GM20000 (cell line): Measurements from ENCODE around the gene JAZF1.

Experiments
- DNase-seq: peaks from one replicate; pipeline ENCODE4 v3.0.0; 2012; ENCODE audit warnings: low spot score
- TF ChIP-seq, protein P1 (sequence below): IDR thresholded peaks from 2 replicates; pipeline ENCODE4 v1.5.1; 2012; ENCODE audit warnings: mild to moderate bottlenecking, control low read depth; ENCODE audit errors: extremely low read depth, missing control alignments

Gene JAZF1

DNA sequence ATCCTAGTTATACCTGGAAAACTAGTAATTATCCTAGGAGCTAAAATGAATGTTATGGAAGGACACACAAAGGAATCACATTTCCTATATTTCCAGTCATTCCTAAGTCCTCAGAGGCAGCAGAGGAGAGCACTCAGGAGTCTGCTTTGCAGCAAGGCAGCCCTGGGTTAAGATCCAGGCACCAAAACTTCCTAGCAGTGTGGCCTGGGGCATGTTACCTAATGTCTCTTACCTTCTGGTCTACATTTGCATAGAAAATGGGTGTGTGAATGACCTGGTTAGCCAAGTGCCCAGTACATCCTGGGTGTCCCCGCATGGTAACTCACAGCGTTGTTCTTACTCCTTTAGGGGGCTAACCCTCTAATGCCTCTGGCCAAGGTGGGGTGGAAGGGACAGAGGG, 304.8 kb downstream of the JAZF1 start:
- TF ChIP-seq, protein P1, sequence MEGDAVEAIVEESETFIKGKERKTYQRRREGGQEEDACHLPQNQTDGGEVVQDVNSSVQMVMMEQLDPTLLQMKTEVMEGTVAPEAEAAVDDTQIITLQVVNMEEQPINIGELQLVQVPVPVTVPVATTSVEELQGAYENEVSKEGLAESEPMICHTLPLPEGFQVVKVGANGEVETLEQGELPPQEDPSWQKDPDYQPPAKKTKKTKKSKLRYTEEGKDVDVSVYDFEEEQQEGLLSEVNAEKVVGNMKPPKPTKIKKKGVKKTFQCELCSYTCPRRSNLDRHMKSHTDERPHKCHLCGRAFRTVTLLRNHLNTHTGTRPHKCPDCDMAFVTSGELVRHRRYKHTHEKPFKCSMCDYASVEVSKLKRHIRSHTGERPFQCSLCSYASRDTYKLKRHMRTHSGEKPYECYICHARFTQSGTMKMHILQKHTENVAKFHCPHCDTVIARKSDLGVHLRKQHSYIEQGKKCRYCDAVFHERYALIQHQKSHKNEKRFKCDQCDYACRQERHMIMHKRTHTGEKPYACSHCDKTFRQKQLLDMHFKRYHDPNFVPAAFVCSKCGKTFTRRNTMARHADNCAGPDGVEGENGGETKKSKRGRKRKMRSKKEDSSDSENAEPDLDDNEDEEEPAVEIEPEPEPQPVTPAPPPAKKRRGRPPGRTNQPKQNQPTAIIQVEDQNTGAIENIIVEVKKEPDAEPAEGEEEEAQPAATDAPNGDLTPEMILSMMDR: no peak
- no peak for DNase-seq

DNA sequence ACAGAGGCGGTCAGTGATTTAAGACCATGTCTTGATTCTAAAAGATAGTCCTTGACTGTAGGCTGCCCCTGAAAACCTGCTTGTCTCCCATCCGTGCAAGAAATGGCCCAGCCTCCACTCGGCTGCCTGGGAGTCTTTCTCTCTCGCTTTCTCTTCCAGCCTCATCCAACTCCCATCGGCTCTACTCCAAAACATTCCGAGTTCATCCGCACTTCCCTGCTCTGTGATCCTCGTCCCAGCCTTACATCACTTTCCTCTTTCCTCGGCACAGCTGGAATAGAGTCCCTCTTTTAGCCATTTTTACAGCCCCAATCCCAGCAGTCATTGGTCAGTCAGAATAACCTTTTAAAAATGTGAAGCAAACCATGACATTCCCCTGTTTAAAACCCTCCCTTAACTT, 305.5 kb downstream of the JAZF1 start:
- TF ChIP-seq, protein P1: no peak
- no peak for DNase-seq

DNA sequence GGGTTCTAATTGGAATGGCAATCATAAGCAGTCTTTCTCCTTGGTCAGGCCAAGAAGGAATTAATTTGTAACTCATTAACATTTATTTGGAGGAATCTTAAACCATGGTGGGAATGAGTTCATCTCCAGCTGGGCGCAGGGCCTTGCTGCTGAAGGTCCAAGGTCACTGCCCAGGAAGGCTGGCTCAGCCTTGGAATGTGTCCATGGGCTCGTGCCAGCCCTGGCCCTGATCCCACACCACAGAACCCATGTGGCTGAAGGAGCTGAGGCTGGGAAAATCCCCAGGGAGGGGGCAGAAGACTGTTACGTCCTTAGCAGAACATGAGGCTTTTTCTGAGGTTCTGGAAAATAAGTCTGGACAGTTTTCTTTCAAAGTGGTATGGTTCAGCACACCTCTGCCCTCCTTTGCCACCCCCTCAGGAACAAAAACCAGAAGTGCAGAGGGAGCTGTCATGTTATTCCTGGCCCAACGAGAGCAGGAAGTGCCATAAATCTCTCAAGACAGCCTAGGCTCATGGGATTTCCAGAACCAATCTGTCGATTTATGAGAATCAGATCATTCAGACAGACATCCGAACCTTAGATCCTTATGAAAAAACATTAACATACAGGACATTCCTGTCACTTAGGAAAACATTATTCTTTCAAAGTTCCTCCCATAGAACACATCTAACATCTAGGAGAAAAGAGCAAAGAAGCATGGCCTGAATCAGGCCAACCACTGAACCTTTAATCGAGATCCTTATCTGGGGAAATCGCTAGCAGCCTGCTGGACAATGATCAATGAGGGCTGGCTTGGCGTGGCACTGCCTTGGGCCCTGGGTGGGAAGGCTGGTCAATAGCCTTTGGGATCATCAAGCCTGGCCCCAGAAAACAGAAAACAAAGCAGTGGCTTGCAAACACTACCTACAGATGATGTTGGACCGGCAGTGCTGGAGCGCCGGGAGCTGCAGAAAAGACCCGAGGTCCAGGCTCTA, 306.3 kb downstream of the JAZF1 start:
- no peak for DNase-seq
- TF ChIP-seq, protein P1: no peak

DNA sequence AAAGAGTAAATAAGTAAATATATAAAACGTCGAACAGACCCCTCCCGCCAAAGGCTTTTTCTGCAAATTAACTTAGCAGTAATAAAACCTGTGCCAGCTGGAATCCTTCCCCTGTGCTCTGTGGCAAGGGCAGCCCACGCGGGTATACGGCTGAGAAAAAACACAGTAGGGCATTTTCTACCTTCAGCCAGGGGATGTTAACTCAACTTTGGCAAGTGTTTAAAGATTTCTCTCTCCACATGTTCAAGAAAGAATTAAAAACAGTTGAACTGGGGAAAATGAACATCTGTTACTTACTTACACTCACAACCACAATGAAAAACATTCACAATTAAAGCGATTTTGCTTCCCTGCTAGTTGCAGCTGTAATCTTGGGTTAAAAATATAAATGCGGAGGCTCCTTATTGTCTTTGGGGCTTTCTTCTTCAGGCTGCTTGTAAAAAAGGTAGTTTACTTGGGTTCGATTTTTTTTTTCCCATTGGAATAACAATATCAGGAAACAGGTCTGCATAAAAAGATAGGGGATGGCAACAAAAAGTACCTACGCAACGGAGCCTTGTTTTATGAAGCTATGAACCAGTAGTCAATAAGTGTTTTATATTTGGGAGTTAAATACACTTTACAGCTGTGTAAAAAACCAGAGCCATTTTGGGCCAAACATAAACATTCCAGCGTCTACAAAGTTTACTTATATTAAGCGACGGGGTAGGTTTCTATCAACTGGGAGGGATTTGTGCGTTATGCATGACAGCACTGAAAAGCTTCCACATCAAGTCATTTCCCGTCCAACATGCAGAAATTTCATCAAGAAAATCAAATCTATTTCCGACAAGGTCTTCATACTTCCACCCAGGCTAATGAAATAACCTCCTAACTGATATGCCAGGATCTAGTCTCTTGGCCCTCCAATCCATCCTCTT, 308.0 kb downstream of the JAZF1 start:
- TF ChIP-seq, protein P1: no peak
- DNase-seq: no peak

DNA sequence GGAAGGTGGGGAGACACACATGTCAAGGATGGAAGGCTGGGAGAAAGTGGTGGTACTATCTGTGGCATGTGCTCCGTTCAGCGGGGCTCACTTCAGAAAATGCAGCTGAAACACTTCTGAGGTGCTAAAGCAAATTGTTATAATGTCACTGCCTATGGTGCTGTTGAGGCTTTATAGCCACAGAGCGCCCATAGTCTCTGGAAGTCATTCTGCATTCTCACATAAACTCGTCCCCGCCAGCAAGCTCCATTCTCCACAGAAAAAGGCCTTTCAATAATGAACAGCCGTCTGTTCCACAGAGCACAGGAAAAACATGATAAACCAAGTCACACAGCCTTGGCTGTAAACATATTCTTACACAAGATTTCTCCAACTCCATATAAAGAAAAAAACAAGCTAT, 308.7 kb downstream of the JAZF1 start:
- TF ChIP-seq, protein P1: no peak
- no peak for DNase-seq

DNA sequence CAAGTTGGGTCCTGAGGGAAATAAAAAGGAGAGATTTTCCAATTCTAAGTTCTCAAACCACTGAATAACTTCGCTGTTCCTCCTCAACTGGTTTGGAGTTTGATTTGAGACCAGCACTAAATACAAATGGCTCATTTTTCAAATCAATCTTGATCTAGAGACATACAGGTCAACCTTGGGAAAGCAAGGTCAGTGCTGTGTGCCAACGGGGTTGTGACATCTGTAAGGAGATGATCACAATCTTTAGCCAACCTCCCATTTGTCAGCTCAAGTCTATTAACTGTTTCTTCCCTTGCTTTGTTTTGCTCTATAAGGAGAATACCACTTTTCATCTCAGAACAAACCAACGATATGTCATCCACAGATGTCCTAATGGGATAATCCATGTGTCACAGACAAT, 309.5 kb downstream of the JAZF1 start:
- no peak for DNase-seq
- TF ChIP-seq, protein P1: no peak

DNA sequence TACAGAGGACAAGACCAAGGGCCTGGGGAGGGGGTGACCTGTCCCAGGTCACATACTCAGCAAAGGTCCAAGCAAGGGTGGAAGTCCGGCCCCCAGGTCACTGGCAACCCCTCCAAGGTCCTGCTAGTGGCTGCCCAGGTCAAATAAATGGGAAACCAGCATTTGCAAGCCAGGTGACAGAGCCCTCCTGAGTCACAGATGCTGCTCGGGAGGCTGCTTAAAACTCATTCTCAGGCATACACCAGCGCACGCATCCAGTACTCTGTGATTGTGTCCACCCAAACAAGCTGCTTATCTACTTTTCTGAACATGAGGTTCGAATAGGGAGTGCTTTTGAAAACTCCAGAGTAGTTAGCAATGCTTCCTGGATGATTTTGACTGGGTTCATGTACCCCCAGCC, 310.0 kb downstream of the JAZF1 start:
- TF ChIP-seq, protein P1: no peak

More for the DNA sequence above, 310.0 kb downstream of the JAZF1 start:
- no peak for DNase-seq
